Measurements from ENCODE around the gene ZNG1A.
"Not testable (repeated sequence)": the region's sequence is repeated elsewhere in the genome, so short reads cannot be mapped to it uniquely, and the experiment has no call there.

Gene ZNG1A

GRCh38 chr9:94992-95391 is 83.9 kb downstream of the ZNG1A start:
- DNase-seq (ENCODE audit: low read depth), result not testable (repeated sequence)

DNA sequence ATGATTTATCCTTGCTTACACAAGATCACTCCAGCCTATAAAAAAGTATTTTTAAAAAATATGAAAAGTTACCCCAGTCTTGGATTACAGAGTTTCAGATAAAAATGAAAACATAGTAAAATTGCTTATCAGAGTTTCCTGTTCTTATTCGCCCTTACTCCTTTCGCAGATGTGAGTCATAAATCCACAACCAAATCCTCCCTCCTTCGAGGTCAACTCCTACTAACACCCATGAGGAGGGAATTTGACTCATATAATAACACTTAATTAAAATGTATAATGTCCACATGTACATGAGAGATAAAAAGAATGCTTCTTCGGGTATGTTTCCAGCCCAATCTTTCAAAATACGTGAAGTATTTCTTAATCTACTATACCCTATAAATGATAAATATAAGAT is 84.5 kb downstream of the ZNG1A start:
- not testable (repeated sequence) for DNase-seq (ENCODE audit: low read depth)

GRCh38 chr9:93909-94308 is 84.9 kb downstream of the ZNG1A start:
- DNase-seq (ENCODE audit: low read depth), result not testable (repeated sequence)

DNA sequence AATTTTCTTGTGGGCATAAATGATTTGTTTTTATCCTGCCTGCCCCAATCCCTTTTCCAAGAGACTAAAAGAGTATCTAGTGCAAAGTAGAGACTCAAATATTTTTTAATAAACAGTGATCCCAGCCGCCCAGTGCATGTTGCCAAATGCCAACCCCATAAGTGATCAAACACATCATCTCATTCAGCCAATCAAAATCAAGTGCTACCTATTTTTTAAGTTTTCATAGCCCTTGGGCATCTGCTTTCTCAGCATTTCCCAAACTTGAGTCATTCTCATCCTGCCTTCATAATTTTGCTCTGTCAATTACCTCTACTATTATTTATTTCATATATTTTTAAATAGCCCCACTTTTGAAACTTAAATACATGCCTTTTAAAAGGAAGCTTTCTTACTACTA is 88.0 kb downstream of the ZNG1A start:
- not testable (repeated sequence) for DNase-seq (ENCODE audit: low read depth)

- DNase-seq (ENCODE audit: low read depth), result not testable (repeated sequence)
Observed at GRCh38 chr9:88396-89037, 90.3 kb downstream of the ZNG1A start.

- not testable (repeated sequence) for DNase-seq (ENCODE audit: low read depth)
Observed at GRCh38 chr9:87860-88259, 91.0 kb downstream of the ZNG1A start.

- not testable (repeated sequence) for DNase-seq (ENCODE audit: low read depth)
Observed at GRCh38 chr9:87105-87504, 91.8 kb downstream of the ZNG1A start.

GRCh38 chr9:86697-87096 is 92.2 kb downstream of the ZNG1A start:
- DNase-seq (ENCODE audit: low read depth), result not testable (repeated sequence)

DNA sequence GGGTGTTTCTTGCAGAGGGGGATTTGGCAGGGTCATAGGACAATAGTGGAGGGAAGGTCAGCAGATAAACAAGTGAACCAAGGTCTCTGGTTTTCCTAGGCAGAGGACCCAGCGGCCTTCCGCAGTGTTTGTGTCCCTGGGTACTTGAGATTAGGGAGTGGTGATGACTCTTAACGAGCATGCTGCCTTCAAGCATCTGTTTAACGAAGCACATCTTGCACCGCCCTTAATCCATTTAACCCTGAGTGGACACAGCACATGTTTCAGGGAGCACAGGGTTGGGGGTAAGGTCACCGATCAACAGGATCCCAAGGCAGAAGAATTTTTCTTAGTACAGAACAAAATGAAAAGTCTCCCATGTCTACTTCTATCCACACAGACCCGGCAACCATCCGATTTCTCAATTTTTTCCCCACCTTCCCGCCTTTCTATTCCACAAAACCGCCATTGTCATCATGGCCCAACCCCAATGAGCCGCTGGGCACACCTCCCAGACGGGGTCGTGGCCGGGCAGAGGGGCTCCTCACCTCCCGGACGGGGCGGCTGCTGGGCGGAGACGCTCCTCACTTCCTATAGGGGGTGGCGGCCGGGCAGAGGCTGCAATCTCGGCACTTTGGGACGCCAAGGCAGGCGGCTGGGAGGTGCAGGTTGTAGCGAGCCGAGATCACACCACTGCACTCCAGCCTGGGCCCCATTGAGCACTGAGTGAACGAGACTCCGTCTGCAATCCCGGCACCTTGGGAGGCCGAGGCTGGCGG is 95.7 kb downstream of the ZNG1A start:
- DNase-seq (ENCODE audit: low read depth), result not testable (repeated sequence)

DNA sequence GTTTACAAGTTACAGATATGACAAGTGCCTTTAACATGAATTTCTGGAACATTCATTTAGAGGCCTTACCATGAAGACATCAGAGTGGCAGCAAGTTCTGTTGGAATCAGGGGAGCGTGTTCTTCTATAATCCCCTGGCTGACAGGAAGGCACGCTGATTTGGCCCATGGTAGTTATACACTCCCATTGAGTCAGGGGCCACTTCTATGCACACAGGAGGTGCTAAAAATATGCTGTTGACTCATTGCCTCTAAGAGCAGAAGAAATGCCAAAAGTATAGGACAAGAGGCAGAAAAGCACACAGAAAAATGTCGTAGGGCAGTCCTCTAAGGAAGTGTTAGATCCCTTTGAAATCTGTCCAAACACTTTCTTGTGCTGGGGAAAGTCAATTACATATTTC is 100.5 kb downstream of the ZNG1A start:
- DNase-seq (ENCODE audit: low read depth), result not testable (repeated sequence)

DNA sequence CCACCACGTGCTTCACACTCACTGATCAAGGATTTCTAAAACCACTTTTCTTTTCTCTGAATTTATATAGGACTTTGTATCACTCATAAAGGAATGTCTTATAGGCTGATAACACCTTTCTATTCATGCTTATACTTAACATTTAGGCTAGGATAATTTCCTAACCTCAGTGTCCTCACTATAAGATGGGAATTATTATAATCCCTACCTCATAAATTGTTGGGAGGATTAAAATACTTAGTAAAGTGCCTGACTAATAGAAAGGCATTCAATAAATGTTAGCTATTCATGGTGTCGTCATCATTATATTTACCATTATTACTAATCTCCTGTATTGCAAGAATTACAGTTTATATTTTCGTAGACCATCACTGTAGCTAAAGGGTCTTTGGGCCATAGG is 102.5 kb downstream of the ZNG1A start:
- not testable (repeated sequence) for DNase-seq (ENCODE audit: low read depth)

DNA sequence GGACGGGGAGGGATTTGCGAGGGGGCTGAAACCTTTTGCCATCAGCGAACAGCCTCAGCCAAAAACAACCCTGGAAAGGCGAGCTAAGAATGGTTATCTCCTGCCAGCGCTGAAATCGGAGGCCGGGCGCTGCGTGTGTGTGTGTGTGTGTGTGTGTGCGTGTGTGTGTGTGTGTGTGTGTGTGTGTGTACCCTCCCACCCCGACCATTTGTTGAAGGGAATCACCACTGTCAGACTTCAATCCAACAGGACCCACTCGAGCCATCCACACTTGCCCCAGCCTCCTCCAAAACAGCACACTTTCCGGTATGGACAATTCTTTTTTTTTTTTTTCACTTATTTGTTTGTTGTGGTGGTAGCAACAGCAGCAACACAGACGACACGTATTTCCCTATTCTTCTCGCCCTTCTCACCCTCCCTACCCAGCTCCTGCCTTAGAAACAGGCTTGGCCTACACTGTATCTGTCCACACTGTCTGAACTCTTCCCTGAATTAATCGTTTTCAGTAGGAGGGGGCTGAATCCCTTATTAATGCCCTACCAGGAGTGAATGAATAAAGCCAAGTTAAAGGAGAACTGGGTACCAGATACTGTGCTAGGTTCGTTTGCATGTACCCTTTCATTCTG is 104.8 kb downstream of the ZNG1A start:
- not testable (repeated sequence) for DNase-seq (ENCODE audit: low read depth)

GRCh38 chr9:73076-73899 is 105.6 kb downstream of the ZNG1A start:
- not testable (repeated sequence) for DNase-seq (ENCODE audit: low read depth)
